ENCODE results near the gene ZKSCAN4. TPM values are rescaled to one million over a fixed set of nuclear protein-coding genes. Genes with fewer than 3 reads are reported as not detected.

Gene ZKSCAN4
- total and polyA plus RNA-seq, 10 of the 15 experiments (the other 5 are each of a cell fraction or from before 2014, with no cell fraction given): 3.0 to 6.5 (median 5.0) TPM

- TF ChIP-seq CREB1 (IDR thresholded peaks at IDR 0.05; ENCODE audit: low read depth) (0 out of 2 replicates have a peak, but pooled peaks have one; percentile 27), RELB (IDR thresholded peaks at IDR 0.05; ENCODE audit: low read depth) (0 out of 2 replicates have a peak, but pooled peaks have one; percentile 20), IRF4 (IDR thresholded peaks at IDR 0.05; ENCODE audit: low read depth, low read length) (peak; percentile 41; the same call in 1 of the 2 replicates), SMC3 (IDR thresholded peaks at IDR 0.05; ENCODE audit: borderline replicate concordance, low read length) (peak; percentile 32; the same call in 1 of the 2 replicates), IKZF1 (conservative IDR thresholded peaks at IDR 0.05) (peak; percentile 59), MTA2 (IDR thresholded peaks at IDR 0.05; ENCODE audit: low read depth) (peak; percentile 52; the same call in 1 of the 2 replicates), EED (IDR thresholded peaks at IDR 0.05; ENCODE audit: low read depth) (peak; percentile 31; the same call in 1 of the 2 replicates), TCF7 (IDR thresholded peaks at IDR 0.05; ENCODE audit: borderline replicate concordance) (peak; percentile 31; the same call in 1 of the 2 replicates), CREM (IDR thresholded peaks at IDR 0.05; ENCODE audit: low read depth) (peak; percentile 58; the same call in 1 of the 2 replicates), MEF2B (IDR thresholded peaks at IDR 0.05; ENCODE audit: partially characterized antibody, poor library complexity, severe bottlenecking) (peak; percentile 61), TAF1 (IDR thresholded peaks at IDR 0.05; ENCODE audit: borderline replicate concordance, low read depth, low read length) (no peak), YY1 (IDR thresholded peaks at IDR 0.05; ENCODE audit: low read depth, low read length) (peak; percentile 56; the same call in 1 of the 2 replicates), TARDBP (IDR thresholded peaks at IDR 0.05; ENCODE audit: borderline replicate concordance) (peak; percentile 93), RAD21 (IDR thresholded peaks at IDR 0.05; ENCODE audit: insufficient read depth, low read depth, low read length) (peak; percentile 62), PML (IDR thresholded peaks at IDR 0.05; ENCODE audit: low read length) (0 out of 2 replicates have a peak, but pooled peaks have one; percentile 35), CTCF (IDR thresholded peaks at IDR 0.05 in 2 of 3, conservative IDR thresholded peaks at IDR 0.05 in 1 of 3; ENCODE audit: control insufficient read depth in 2 of 3, extremely low read depth in 1 of 3, insufficient read depth in 1 of 3, low read depth in 3 of 3, low read length in 3 of 3) (peak in 2 of 3 experiments; percentile 38 to 41; a peak in 4 of 6 replicates), CBFB (IDR thresholded peaks at IDR 0.05; ENCODE audit: low read depth) (0 out of 2 replicates have a peak, but pooled peaks have one; percentile 57), ZNF24 (IDR thresholded peaks at IDR 0.05) (peak; percentile 99), STAT1 (conservative IDR thresholded peaks at IDR 0.05) (0 out of 2 replicates have a peak, but pooled peaks have one; percentile 31), CEBPB (IDR thresholded peaks at IDR 0.05; ENCODE audit: borderline replicate concordance in 1 of 2, low read depth in 2 of 2, low read length in 2 of 2) (no peak)
- TF ChIP-seq, protein P1, sequence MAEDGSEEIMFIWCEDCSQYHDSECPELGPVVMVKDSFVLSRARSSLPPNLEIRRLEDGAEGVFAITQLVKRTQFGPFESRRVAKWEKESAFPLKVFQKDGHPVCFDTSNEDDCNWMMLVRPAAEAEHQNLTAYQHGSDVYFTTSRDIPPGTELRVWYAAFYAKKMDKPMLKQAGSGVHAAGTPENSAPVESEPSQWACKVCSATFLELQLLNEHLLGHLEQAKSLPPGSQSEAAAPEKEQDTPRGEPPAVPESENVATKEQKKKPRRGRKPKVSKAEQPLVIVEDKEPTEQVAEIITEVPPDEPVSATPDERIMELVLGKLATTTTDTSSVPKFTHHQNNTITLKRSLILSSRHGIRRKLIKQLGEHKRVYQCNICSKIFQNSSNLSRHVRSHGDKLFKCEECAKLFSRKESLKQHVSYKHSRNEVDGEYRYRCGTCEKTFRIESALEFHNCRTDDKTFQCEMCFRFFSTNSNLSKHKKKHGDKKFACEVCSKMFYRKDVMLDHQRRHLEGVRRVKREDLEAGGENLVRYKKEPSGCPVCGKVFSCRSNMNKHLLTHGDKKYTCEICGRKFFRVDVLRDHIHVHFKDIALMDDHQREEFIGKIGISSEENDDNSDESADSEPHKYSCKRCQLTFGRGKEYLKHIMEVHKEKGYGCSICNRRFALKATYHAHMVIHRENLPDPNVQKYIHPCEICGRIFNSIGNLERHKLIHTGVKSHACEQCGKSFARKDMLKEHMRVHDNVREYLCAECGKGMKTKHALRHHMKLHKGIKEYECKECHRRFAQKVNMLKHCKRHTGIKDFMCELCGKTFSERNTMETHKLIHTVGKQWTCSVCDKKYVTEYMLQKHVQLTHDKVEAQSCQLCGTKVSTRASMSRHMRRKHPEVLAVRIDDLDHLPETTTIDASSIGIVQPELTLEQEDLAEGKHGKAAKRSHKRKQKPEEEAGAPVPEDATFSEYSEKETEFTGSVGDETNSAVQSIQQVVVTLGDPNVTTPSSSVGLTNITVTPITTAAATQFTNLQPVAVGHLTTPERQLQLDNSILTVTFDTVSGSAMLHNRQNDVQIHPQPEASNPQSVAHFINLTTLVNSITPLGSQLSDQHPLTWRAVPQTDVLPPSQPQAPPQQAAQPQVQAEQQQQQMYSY (CRISPR knock-in tag; IDR thresholded peaks at IDR 0.05): no peak
- TF ChIP-seq, protein P2, sequence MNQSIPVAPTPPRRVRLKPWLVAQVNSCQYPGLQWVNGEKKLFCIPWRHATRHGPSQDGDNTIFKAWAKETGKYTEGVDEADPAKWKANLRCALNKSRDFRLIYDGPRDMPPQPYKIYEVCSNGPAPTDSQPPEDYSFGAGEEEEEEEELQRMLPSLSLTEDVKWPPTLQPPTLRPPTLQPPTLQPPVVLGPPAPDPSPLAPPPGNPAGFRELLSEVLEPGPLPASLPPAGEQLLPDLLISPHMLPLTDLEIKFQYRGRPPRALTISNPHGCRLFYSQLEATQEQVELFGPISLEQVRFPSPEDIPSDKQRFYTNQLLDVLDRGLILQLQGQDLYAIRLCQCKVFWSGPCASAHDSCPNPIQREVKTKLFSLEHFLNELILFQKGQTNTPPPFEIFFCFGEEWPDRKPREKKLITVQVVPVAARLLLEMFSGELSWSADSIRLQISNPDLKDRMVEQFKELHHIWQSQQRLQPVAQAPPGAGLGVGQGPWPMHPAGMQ (IDR thresholded peaks at IDR 0.05; ENCODE audit: borderline replicate concordance): no peak
These were observed 39.4 kb downstream of the ZKSCAN4 start (continued) for GRCh38 chr6:28212510-28213212.

Measured in GM12878 (cell line).